SK-N-MC (cell line): ENCODE data around the gene MINDY3.

Source experiments
- EZH2 ChIP-seq: fragments of 200-600 bp; sonication (generic); IDR thresholded peaks from one replicate; pipeline ENCODE4 v1.6.1; 2017; ENCODE audit warnings: antibody characterized with exemption
- POLR2AphosphoS5 ChIP-seq: IDR thresholded peaks from 2 replicates; pipeline ENCODE4 v1.6.1; 2012; ENCODE audit warnings: mild to moderate bottlenecking, low read depth, low read length, borderline replicate concordance

- no peak for TF ChIP-seq EZH2
- no peak for TF ChIP-seq POLR2AphosphoS5
These were observed 120.9 kb downstream of the MINDY3 start for GRCh38 chr10:15739254-15739970.
